B cell (primary cell): ENCODE results near the gene NFIB. TPM values are rescaled to one million over a fixed set of nuclear protein-coding genes. Genes with fewer than 3 reads are reported as not detected.

Source experiments
- ATAC-seq: fragments of 200-7000 bp; cut with Tn5 transposase; one replicate; pipeline ENCODE4 v1.10.0; 2021; ENCODE audit warnings: low read depth, mild to moderate bottlenecking, moderate number of reproducible peaks, moderate library complexity
- CTCF ChIA-PET: fragments of 350-600 bp; sonication (Branson Sonifier 250); formaldehyde crosslinking; loops from one replicate; lab custom pipeline; 2021; ENCODE audit warnings: antibody characterized with exemption, inconsistent platforms; lab: Charles Lee
- POLR2A ChIA-PET: fragments of 350-600 bp; sonication (Branson Sonifier 250); formaldehyde crosslinking; loops from one replicate; lab custom pipeline; 2021; ENCODE audit warnings: antibody characterized with exemption; lab: Charles Lee
- DNase-seq: peaks from one replicate; pipeline ENCODE4 v3.0.0; 2013
- H2AFZ ChIP-seq: 2 replicates; pipeline ENCODE4 v1.6.1; 2012; ENCODE audit warnings: mild to moderate bottlenecking, low read depth, low read length; ENCODE audit not compliant: insufficient read depth, poor library complexity, severe bottlenecking
- H3K27ac ChIP-seq, 2 donors: 1 replicate in 1 of 2; 2 replicates in 1 of 2; pipeline ENCODE4 v1.5.1; 2012 to 2013; ENCODE audit warnings: low read length in 2 of 2, mild to moderate bottlenecking in 2 of 2, moderate library complexity in 1 of 2
- H3K27me3 ChIP-seq, 4 experiments: fragments of 200-600 bp in 1 of 4; sonication (generic) in 1 of 4; replicated peaks in 1 of 4; 1 replicate in 2 of 4; 2 replicates in 2 of 4; pipeline versions ENCODE4 v1.6.1 to v1.7.0; 2013 to 2016; ENCODE audit warnings: low read length in 3 of 4, mild to moderate bottlenecking in 2 of 4, mixed read lengths in 1 of 4, moderate library complexity in 1 of 4; ENCODE audit not compliant: insufficient read depth in 4 of 4, control insufficient read depth in 3 of 4; ENCODE audit errors: control extremely low read depth in 1 of 4
- H3K36me3 ChIP-seq, 2 experiments: replicated peaks in 1 of 2; 1 replicate in 1 of 2; 2 replicates in 1 of 2; pipeline versions ENCODE4 v1.6.1 to v1.7.1; 2013; ENCODE audit warnings: low read length in 1 of 2; ENCODE audit not compliant: insufficient read depth in 2 of 2, control insufficient read depth in 1 of 2; ENCODE audit errors: control extremely low read depth in 1 of 2, extremely low read depth in 1 of 2
- H3K4me1 ChIP-seq, 2 donors: fragments of 200-600 bp in 1 of 2; sonication (generic) in 1 of 2; 1 replicate in 1 of 2; 2 replicates in 1 of 2; pipeline versions ENCODE4 v1.5.1 to v1.6.1; 2013 to 2017; ENCODE audit warnings: low read length in 2 of 2; ENCODE audit not compliant: control insufficient read depth in 2 of 2, insufficient read depth in 2 of 2
- H3K4me2 ChIP-seq: replicated peaks from 2 replicates; pipeline ENCODE3; 2012; ENCODE audit warnings: mild to moderate bottlenecking, low read depth, low read length; ENCODE audit not compliant: poor library complexity, severe bottlenecking
- H3K4me3 ChIP-seq, 5 experiments: fragments of 200-600 bp in 1 of 5; sonication (generic) in 1 of 5; 1 replicate in 3 of 5; 2 replicates in 2 of 5; pipeline versions ENCODE4 v1.5.1 to v1.7.0; 2011 to 2016; ENCODE audit warnings: low read length in 4 of 5, mild to moderate bottlenecking in 4 of 5, low read depth in 2 of 5, control low read depth in 1 of 5, moderate library complexity in 1 of 5; ENCODE audit not compliant: insufficient read depth in 1 of 5; ENCODE audit errors: control extremely low read depth in 1 of 5, extremely low read depth in 1 of 5
- H3K79me2 ChIP-seq: fragments of 200-600 bp; sonication (generic); one replicate; pipeline ENCODE4 v1.6.0; 2016; ENCODE audit warnings: low read length; ENCODE audit not compliant: control insufficient read depth, insufficient read depth
- H3K9ac ChIP-seq: fragments of 200-600 bp; sonication (generic); 2 replicates; pipeline ENCODE4 v1.6.1; 2017; ENCODE audit warnings: mild to moderate bottlenecking, low read length, moderate library complexity
- H3K9me3 ChIP-seq, 3 donors: one replicate each; pipeline versions ENCODE4 v1.6.1 to v1.7.1; 2013; ENCODE audit warnings: low read length in 2 of 3; ENCODE audit not compliant: control insufficient read depth in 2 of 3, insufficient read depth in 1 of 3; ENCODE audit errors: control extremely low read depth in 1 of 3
- H4K20me1 ChIP-seq: 2 replicates; pipeline ENCODE4 v1.6.0; 2012; ENCODE audit warnings: mild to moderate bottlenecking, low read length; ENCODE audit not compliant: insufficient read depth, control insufficient read depth, poor library complexity, severe bottlenecking
- H3K27ac Mint-ChIP-seq: one replicate; pipeline ENCODE4 v1.8.0; 2021; ENCODE audit warnings: mixed read lengths
- H3K27me3 Mint-ChIP-seq: one replicate; pipeline ENCODE4 v1.8.0; 2021; ENCODE audit warnings: mixed read lengths
- H3K4me1 Mint-ChIP-seq: one replicate; pipeline ENCODE4 v1.8.0; 2021; ENCODE audit warnings: mixed read lengths
- H3K4me3 Mint-ChIP-seq: one replicate; pipeline ENCODE4 v1.8.0; 2021; ENCODE audit warnings: mixed read lengths
- H3K9me3 Mint-ChIP-seq: one replicate; pipeline ENCODE4 v1.8.0; 2022; ENCODE audit warnings: mixed read lengths; ENCODE audit not compliant: insufficient read depth
- EZH2 ChIP-seq: IDR thresholded peaks from 2 replicates; pipeline ENCODE4 v1.6.1; 2012; ENCODE audit warnings: borderline replicate concordance, low read depth, mild to moderate bottlenecking, moderate library complexity, low read length; ENCODE audit not compliant: insufficient read depth, poor library complexity, severe bottlenecking
- WGBS: methylation state at CpG from one replicate; pipeline ENCODE4 v1.1.5; 2013; ENCODE audit warnings: missing lambda C conversion rate; ENCODE audit not compliant: insufficient coverage; 5-methylcytosine and 5-hydroxymethylcytosine counted together
- intact Hi-C: fragments of 100-400 bp; cut with micrococcal nuclease; formaldehyde crosslinking; loops from one replicate; pipeline ENCODE4 v1.10.0; 2022
- polyA plus RNA-seq: library from polyadenylated mRNA; depleted of rRNA; stranded (reverse); fragments of >200 nt; gene quantifications from 2 replicates; pipeline ENCODE4 v1.2.3, GENCODE V29; 2012
- total RNA-seq, 2 donors: library from RNA; stranded (reverse); fragments of 120-200 nt in 1 of 2; gene quantifications; 1 replicate in 1 of 2; 2 replicates in 1 of 2; pipeline versions ENCODE4 v1.2.3 to v1.2.4, GENCODE V29; 2013 to 2022
- TF ChIP-seq, protein P1 (sequence below): fragments of 200-600 bp; IDR thresholded peaks from one replicate; pipeline ENCODE4 v1.8.0; 2022; ENCODE audit warnings: antibody characterized with exemption, mild to moderate bottlenecking

The NFIB gene
- total and polyA plus RNA-seq, 2 donors (not counting 1 experiment from before 2014, with no cell fraction given) = not detected

DNA sequence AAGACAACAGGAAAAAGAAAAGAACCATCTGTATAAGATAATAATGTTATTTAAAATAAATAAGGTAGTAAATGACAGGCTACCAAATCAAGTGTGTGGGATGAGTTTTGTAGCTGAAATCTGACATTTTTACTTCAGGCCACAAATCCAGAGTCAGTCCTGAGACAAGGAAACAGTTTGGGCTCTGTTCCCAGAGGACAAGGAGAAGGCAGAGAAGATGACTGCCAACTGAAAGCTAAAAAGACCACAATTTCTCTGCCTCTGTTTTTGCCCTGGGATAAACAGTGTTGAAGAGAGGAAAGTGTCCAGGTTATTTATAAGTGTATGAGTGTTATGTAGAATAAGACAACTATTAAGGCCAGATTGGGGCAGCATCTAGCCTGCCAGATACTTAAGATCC lies 180.5 kb downstream of the NFIB start:
- Mint-ChIP-seq H3K4me3 (no peak overlapping the region), H3K27me3 (no peaks in the 10 kb centered on the region), H3K9me3 (no peaks in the 10 kb centered on the region), H3K4me1 (no peaks in the 10 kb centered on the region), H3K27ac (no peak overlapping the region)
- H3K36me3 ChIP-seq = no peaks in the 10 kb centered on the region
- H3K4me2 ChIP-seq = no peak overlapping the region
- no peak overlapping the region for H3K9ac ChIP-seq
- no peaks in the 10 kb centered on the region for H3K27me3 ChIP-seq
- H3K4me1 ChIP-seq = no peaks in the 10 kb centered on the region
- no peak overlapping the region for H2AFZ ChIP-seq
- no peak for ATAC-seq
- ChIA-PET POLR2A (no interaction called here), CTCF (no interaction called here)
- H4K20me1 ChIP-seq = no peaks in the 10 kb centered on the region
- intact Hi-C loops = no loop called here
- no peaks in the 10 kb centered on the region for H3K79me2 ChIP-seq
- TF ChIP-seq EZH2 = no peak
- TF ChIP-seq, protein P1, sequence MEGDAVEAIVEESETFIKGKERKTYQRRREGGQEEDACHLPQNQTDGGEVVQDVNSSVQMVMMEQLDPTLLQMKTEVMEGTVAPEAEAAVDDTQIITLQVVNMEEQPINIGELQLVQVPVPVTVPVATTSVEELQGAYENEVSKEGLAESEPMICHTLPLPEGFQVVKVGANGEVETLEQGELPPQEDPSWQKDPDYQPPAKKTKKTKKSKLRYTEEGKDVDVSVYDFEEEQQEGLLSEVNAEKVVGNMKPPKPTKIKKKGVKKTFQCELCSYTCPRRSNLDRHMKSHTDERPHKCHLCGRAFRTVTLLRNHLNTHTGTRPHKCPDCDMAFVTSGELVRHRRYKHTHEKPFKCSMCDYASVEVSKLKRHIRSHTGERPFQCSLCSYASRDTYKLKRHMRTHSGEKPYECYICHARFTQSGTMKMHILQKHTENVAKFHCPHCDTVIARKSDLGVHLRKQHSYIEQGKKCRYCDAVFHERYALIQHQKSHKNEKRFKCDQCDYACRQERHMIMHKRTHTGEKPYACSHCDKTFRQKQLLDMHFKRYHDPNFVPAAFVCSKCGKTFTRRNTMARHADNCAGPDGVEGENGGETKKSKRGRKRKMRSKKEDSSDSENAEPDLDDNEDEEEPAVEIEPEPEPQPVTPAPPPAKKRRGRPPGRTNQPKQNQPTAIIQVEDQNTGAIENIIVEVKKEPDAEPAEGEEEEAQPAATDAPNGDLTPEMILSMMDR = no peak
- H3K27ac ChIP-seq = no peak overlapping the region
- DNase-seq = no peak
- no peak overlapping the region for H3K4me3 ChIP-seq
- no peaks in the 10 kb centered on the region for H3K9me3 ChIP-seq

DNA sequence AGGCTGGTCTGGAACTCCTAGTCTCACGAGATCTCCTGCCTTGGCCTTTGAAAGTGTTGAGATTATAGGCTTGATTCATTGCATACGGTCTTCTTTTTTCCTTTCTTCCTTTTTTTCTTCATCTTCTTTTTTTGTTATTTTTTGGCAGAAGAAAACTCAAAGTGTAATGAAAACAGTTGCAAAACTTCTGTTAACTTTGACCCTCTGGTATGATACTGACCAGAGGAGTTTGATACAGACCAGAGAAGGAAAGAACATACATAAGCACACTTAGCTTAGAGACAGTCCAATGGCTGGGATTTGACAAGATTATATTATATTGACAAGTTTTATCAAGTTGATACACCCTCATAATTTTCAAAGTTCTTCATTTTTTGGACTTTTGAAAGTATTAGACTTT lies 181.2 kb downstream of the NFIB start:
- no peaks in the 10 kb centered on the region for H3K27me3 ChIP-seq
- intact Hi-C loops = no loop called here
- CTCF ChIA-PET = no interaction called here
- H3K4me3 ChIP-seq = no peak overlapping the region
- H3K27ac ChIP-seq = no peak overlapping the region
- no CpG with 5 or more reads among the region's 2 CpGs for WGBS
- H3K4me3 Mint-ChIP-seq = no peak overlapping the region
- no peak for ATAC-seq
- no peaks in the 10 kb centered on the region for H4K20me1 ChIP-seq
- POLR2A ChIA-PET = no interaction called here
- no peak overlapping the region for H3K27ac Mint-ChIP-seq
- no peak overlapping the region for H3K4me2 ChIP-seq
- H3K9me3 Mint-ChIP-seq = no peaks in the 10 kb centered on the region
- H3K27me3 Mint-ChIP-seq = no peaks in the 10 kb centered on the region
- no peaks in the 10 kb centered on the region for H3K79me2 ChIP-seq
- no peaks in the 10 kb centered on the region for H3K4me1 Mint-ChIP-seq
- no peak overlapping the region for H2AFZ ChIP-seq
- H3K9me3 ChIP-seq = no peaks in the 10 kb centered on the region
- no peaks in the 10 kb centered on the region for H3K36me3 ChIP-seq
- TF ChIP-seq, protein P1 = no peak
- no peak for TF ChIP-seq EZH2
- no peaks in the 10 kb centered on the region for H3K4me1 ChIP-seq
- H3K9ac ChIP-seq = no peak overlapping the region
- DNase-seq = no peak
